GM10266 (cell line): ENCODE data around the gene EPHA4.

Experiments
- DNase-seq: peaks from one replicate; pipeline ENCODE4 v3.0.0; 2012; ENCODE audit errors: extremely low spot score
- CTCF ChIP-seq: IDR thresholded peaks from 2 replicates; pipeline ENCODE4 v1.5.1; 2012; ENCODE audit warnings: mild to moderate bottlenecking, low read depth; ENCODE audit not compliant: control insufficient read depth, insufficient read depth; ENCODE audit errors: missing control alignments

EPHA4 gene

GRCh38 chr2:221477714-221478484, 94.2 kb downstream of the EPHA4 start:
- DNase-seq: no peak
- TF ChIP-seq CTCF: no peak

GRCh38 chr2:221476195-221476594, 95.9 kb downstream of the EPHA4 start:
- no peak for DNase-seq
- no peak for TF ChIP-seq CTCF

- TF ChIP-seq CTCF: no peak
- DNase-seq: no peak
Observed at GRCh38 chr2:221473451-221473850, 98.7 kb downstream of the EPHA4 start.

- no peak for DNase-seq
- TF ChIP-seq CTCF: no peak
Observed at GRCh38 chr2:221468317-221468716, 103.8 kb downstream of the EPHA4 start.

- DNase-seq: no peak
- no peak for TF ChIP-seq CTCF
Observed at GRCh38 chr2:221467610-221468009, 104.5 kb downstream of the EPHA4 start.

- no peak for DNase-seq
Observed at GRCh38 chr2:221466744-221467143, 105.4 kb downstream of the EPHA4 start.

More at GRCh38 chr2:221466744-221467143, 105.4 kb downstream of the EPHA4 start:
- no peak for TF ChIP-seq CTCF
